ENCODE results near the gene MRGPRF. TPM values are rescaled to one million over a fixed set of nuclear protein-coding genes. Genes with fewer than 3 reads are reported as not detected.

Gene MRGPRF
- polyA plus RNA-seq, 2 of the 4 experiments (the other 2 are of a cell fraction): 0.04 TPM; not detected in 1

DNA sequence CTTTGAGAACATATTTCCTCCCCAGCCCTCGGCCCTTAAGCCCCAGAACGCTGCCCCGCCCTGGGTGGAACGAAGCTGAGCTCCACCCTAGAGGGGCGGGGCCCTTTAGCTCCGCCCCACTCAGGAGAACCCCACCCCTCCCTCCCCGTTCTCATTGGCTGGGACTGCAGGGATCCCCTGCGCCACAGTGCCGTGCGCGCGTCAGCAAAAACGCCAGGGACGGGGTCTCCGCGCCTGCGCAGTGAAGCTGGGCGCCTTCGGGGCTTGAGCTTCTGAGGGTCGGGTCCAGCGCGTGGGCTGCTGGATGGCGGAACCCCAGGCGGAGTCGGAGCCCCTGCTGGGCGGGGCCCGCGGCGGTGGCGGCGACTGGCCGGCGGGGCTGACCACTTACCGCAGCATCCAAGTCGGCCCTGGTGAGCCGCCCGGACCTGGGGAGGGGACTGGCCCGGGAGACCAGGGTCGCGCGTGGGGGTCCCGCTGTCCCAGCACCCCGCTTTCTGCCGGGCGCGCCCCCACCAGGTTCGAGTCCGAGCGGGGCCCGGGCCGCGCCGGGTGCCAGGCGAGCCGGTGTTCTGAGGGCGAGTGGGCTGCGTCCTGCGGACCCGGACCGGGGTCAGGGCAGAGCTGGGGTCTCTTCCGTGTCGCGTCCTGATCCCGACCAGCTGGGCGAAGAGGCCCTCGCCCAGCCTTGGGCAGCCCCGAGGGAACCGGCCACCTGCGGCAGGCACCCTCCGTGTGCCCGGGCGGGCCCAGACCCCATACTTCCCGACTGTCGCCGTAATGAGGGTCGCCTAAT, 35.8 kb upstream of the MRGPRF start, which contains the start of gene TPCN2 (continued):
- TF ChIP-seq HDAC2 (IDR thresholded peaks at IDR 0.05) (no peak), FOSB (CRISPR knock-in tag; IDR thresholded peaks at IDR 0.05) (no peak), CHD4 (IDR thresholded peaks at IDR 0.05; ENCODE audit: borderline replicate concordance) (no peak), CBX8 (IDR thresholded peaks at IDR 0.05) (no peak), KDM5A (IDR thresholded peaks at IDR 0.05) (no peak), EHF (CRISPR knock-in tag; IDR thresholded peaks at IDR 0.05) (no peak), RAD21 (conservative IDR thresholded peaks at IDR 0.05 in 1 of 2, IDR thresholded peaks at IDR 0.05 in 1 of 2) (no peak), HOXB5 (CRISPR knock-in tag; IDR thresholded peaks at IDR 0.05) (no peak)
- TF ChIP-seq, protein P1, sequence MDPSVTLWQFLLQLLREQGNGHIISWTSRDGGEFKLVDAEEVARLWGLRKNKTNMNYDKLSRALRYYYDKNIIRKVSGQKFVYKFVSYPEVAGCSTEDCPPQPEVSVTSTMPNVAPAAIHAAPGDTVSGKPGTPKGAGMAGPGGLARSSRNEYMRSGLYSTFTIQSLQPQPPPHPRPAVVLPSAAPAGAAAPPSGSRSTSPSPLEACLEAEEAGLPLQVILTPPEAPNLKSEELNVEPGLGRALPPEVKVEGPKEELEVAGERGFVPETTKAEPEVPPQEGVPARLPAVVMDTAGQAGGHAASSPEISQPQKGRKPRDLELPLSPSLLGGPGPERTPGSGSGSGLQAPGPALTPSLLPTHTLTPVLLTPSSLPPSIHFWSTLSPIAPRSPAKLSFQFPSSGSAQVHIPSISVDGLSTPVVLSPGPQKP (IDR thresholded peaks at IDR 0.05; ENCODE audit: low read depth, low read length): no peak

GRCh38 chr11:69048031-69048693, 35.1 kb upstream of the MRGPRF start:
- H3K9me3 ChIP-seq: no peaks in the 10 kb centered on the region
- no peak for FAIRE-seq
- DNase-seq (ENCODE audit: low read depth in 1 of 2, low spot score in 1 of 2): no peak
- H3K4me3 ChIP-seq: peak overlapping the region; percentile 99
- H3K4me2 ChIP-seq: peak overlapping the region; percentile 70
- WGBS (ENCODE audit: missing lambda C conversion rate): 48% methylated on average over 11 of the region's 11 CpGs
- POLR2A ChIA-PET: interaction anchor here (0.6 to 1.2 kb wide), 4 partner anchors 10 to 205 kb away, joined by 3 read pairs; no protein-coding TSS in a partner anchor
- CTCF ChIA-PET: interaction anchor here (1.8 kb wide), 1 partner anchor 47 kb away, joined by 4 read pairs; no protein-coding TSS in a partner anchor
- peaks cover 21% of the 10 kb centered on the region; the same call in 2 of the 3 replicates for H3K4me1 ChIP-seq
- ATAC-seq: peak; percentile 2 to 10; a peak in 4 of 6 replicates
- peak overlapping the region; percentile 56 to 96 for H3K27ac ChIP-seq
- 0 out of 3 replicates have a peak, but pooled peaks have one; percentile 3 for TF ChIP-seq SMC3 (IDR thresholded peaks at IDR 0.05)
- TF ChIP-seq RFX5 (IDR thresholded peaks at IDR 0.05): no peak
- no peak for TF ChIP-seq CEBPB (IDR thresholded peaks at IDR 0.05)
- no peak for TF ChIP-seq MYC (IDR thresholded peaks at IDR 0.05; ENCODE audit: borderline replicate concordance, low read length)
- no peak for TF ChIP-seq KDM1A (IDR thresholded peaks at IDR 0.05; ENCODE audit: low read depth)
- no peak for TF ChIP-seq FOXS1 (CRISPR knock-in tag; IDR thresholded peaks at IDR 0.05)
- no peak for TF ChIP-seq HOXB13 (CRISPR knock-in tag; IDR thresholded peaks at IDR 0.05; ENCODE audit: low read depth)

DNA sequence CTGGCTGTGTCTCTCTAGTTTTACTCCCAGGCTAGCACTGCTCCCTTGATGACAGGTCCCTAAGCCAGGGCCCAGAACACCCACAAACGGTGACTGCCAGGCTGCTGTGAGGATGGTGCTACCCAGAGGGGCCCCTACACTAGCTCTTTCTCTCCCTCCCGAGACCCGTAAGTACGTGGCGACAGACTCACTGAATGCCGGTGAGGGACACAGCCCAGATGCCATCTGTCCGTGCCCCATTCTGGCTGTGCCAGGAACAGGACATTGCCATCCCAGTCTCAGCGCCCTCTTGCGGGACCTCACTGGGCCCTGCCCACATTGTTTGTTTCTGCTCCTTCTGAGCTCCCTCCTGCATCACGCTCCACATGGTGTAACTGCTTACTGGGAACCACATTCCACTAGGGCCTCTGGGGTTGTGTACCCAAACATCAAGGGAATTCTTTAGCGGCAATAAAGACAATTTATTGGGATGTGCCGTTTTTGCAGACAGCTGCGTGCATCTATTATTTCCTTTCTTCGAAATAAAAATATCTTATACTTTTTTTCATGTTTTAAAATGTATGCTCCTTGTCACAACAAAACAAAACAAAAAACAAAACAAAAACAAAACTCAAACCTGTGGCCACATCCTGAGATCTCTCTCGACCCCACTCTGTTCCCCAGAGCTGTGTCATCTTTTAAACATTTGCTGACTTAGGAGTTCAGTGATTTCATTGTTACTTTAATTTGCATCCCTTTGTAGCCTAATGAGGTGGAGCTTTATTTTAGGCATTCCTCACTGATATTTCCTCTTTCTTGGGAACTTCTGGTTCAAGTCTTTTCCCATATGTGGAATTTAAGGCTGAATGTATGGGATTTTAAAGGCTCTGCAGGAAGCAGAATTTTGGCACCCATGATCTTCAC, 31.3 kb upstream of the MRGPRF start:
- ChIA-PET POLR2A (interaction anchor here (0.7 to 1.0 kb wide), 2 partner anchors 37 to 141 kb away, joined by 3 to 5 read pairs; partner anchors contain the start of genes IGHMBP2 and MRPL21), CTCF (interaction anchor here (0.6 to 2.9 kb wide), 40 partner anchors 8 to 295 kb away, joined by 3 to 23 read pairs (median 4); no protein-coding TSS in a partner anchor)
- FAIRE-seq (no peak), ATAC-seq (peak; percentile 81 to 89), DNase-seq (ENCODE audit: low read depth in 1 of 2, low spot score in 1 of 2) (peak; percentile 80 to 84)
- TF ChIP-seq JUN (IDR thresholded peaks at IDR 0.05): no peak
- no peak for TF ChIP-seq CBX8 (IDR thresholded peaks at IDR 0.05)
- TF ChIP-seq SMC3 (IDR thresholded peaks at IDR 0.05): peak; percentile 86
- no peak for TF ChIP-seq SREBF2 (IDR thresholded peaks at IDR 0.05)
- no peak for TF ChIP-seq E2F6 (IDR thresholded peaks at IDR 0.05; ENCODE audit: borderline replicate concordance, low read depth)
- TF ChIP-seq RAD21 (conservative IDR thresholded peaks at IDR 0.05 in 1 of 2, IDR thresholded peaks at IDR 0.05 in 1 of 2): peak; percentile 65 to 69
- TF ChIP-seq PHF8 (IDR thresholded peaks at IDR 0.05; ENCODE audit: borderline replicate concordance, low read depth): no peak
- no peak for TF ChIP-seq HOXB5 (CRISPR knock-in tag; IDR thresholded peaks at IDR 0.05)
- no peak for TF ChIP-seq USF2 (IDR thresholded peaks at IDR 0.05)
- TF ChIP-seq, protein P2, sequence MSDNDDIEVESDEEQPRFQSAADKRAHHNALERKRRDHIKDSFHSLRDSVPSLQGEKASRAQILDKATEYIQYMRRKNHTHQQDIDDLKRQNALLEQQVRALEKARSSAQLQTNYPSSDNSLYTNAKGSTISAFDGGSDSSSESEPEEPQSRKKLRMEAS (IDR thresholded peaks at IDR 0.05): peak; percentile 64
- TF ChIP-seq, protein P3, sequence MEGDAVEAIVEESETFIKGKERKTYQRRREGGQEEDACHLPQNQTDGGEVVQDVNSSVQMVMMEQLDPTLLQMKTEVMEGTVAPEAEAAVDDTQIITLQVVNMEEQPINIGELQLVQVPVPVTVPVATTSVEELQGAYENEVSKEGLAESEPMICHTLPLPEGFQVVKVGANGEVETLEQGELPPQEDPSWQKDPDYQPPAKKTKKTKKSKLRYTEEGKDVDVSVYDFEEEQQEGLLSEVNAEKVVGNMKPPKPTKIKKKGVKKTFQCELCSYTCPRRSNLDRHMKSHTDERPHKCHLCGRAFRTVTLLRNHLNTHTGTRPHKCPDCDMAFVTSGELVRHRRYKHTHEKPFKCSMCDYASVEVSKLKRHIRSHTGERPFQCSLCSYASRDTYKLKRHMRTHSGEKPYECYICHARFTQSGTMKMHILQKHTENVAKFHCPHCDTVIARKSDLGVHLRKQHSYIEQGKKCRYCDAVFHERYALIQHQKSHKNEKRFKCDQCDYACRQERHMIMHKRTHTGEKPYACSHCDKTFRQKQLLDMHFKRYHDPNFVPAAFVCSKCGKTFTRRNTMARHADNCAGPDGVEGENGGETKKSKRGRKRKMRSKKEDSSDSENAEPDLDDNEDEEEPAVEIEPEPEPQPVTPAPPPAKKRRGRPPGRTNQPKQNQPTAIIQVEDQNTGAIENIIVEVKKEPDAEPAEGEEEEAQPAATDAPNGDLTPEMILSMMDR (IDR thresholded peaks at IDR 0.05): peak; percentile 73
- peak; percentile 59 for TF ChIP-seq MAFK (IDR thresholded peaks at IDR 0.05; ENCODE audit: partially characterized antibody)
- H3K27ac ChIP-seq: peak overlapping the region; percentile 1 to 63; a peak in 3 of 6 replicates
- H3K4me1 ChIP-seq: peaks cover 12% of the 10 kb centered on the region; the same call in 2 of the 3 replicates
- 9% methylated on average over 15 of the region's 15 CpGs for WGBS (ENCODE audit: missing lambda C conversion rate)
- H3K4me2 ChIP-seq: peak overlapping the region; percentile 61
- H3K9me3 ChIP-seq: no peaks in the 10 kb centered on the region
- H3K4me3 ChIP-seq: no peak overlapping the region
